Measurements from ENCODE around the gene CCL28. TPM values are rescaled to one million over a fixed set of nuclear protein-coding genes. Genes with fewer than 3 reads are reported as not detected.
A peak's percentile ranks its signal among the peaks of the same experiment; 100 is the strongest.

Gene CCL28
- total and polyA plus RNA-seq, 9 of the 15 experiments (the other 6 are each of a cell fraction or from before 2014, with no cell fraction given) = not detected

GRCh38 chr5:43386960-43387362, 25.2 kb downstream of the CCL28 start:
- ATAC-seq = no peak
- Histone ChIP-seq H3K36me3 (ENCODE audit: control insufficient read depth, insufficient read depth, low read length) (no peaks in the 10 kb centered on the region), H2AFZ (ENCODE audit: low read depth, low read length) (no peak overlapping the region), H3K79me2 (ENCODE audit: control insufficient read depth, insufficient read depth, low read length) (no peaks in the 10 kb centered on the region), H3K4me3 (no peak overlapping the region), H3K4me1 (replicated peaks in 1 of 2; ENCODE audit: control insufficient read depth in 2 of 2, insufficient read depth in 2 of 2, low read length in 2 of 2) (no peaks in the 10 kb centered on the region; a peak in 1 of 5 replicates), H3K9me1 (ENCODE audit: control insufficient read depth, insufficient read depth, low read length) (no peaks in the 10 kb centered on the region), H3K27ac (ENCODE audit: extremely low read depth, low read depth, low read length) (no peak overlapping the region), H3K9me3 (replicated peaks; ENCODE audit: control insufficient read depth, insufficient read depth, low read depth, low read length) (no peaks in the 10 kb centered on the region), H4K20me1 (replicated peaks; ENCODE audit: control insufficient read depth, insufficient read depth, low read length) (no peaks in the 10 kb centered on the region), H3K4me2 (ENCODE audit: insufficient read depth, low read length) (no peak overlapping the region), H3K9ac (ENCODE audit: insufficient read depth in 1 of 2, low read depth in 2 of 2, low read length in 2 of 2) (no peak overlapping the region), H3K27me3 (ENCODE audit: control insufficient read depth in 2 of 2, insufficient read depth in 2 of 2, low read length in 2 of 2) (no peaks in the 10 kb centered on the region)
- in situ Hi-C loops (cut with MboI) (loop anchor here (10.0 kb wide), 2 partner anchors 312 to 472 kb away; no protein-coding TSS in a partner anchor), intact Hi-C loops (cut with micrococcal nuclease) (loop anchor here (5.0 kb wide), 1 partner anchor 265 kb away; the partner anchor contains the start of gene ZNF131)
- no peak for FAIRE-seq
- no TSS peak for BruUV-seq (replicated peaks)
- WGBS (ENCODE audit: insufficient coverage, low coverage, missing lambda C conversion rate) = 14% methylated on average over 3 of the region's 3 CpGs
- no peak for DNase-seq (ENCODE audit: extremely low read depth in 1 of 4, low spot score in 3 of 4)
- ChIA-PET CTCF (ENCODE audit: low intra/inter-chr PET ratio) (interaction anchor here (0.6 kb wide), 1 partner anchor 375 kb away, joined by 3 read pairs; no protein-coding TSS in a partner anchor), POLR2A (no interaction called here)
- TF ChIP-seq SRSF3 (IDR thresholded peaks at IDR 0.05; ENCODE audit: insufficient read depth, low read length) = no peak
- no peak for TF ChIP-seq RBM22 (IDR thresholded peaks at IDR 0.05; ENCODE audit: low read depth, low read length, poor library complexity, severe bottlenecking)
- no peak for TF ChIP-seq MBD2 (IDR thresholded peaks at IDR 0.05; ENCODE audit: borderline replicate concordance, low read depth)
- TF ChIP-seq HNRNPLL (IDR thresholded peaks at IDR 0.05; ENCODE audit: low read depth, low read length, poor library complexity, severe bottlenecking) = no peak
- no peak for TF ChIP-seq ZC3H11A (IDR thresholded peaks at IDR 0.05; ENCODE audit: low read depth, low read length)
- no peak for TF ChIP-seq ZNF830 (CRISPR knock-in tag; IDR thresholded peaks at IDR 0.05)
- no peak for TF ChIP-seq HDAC3 (IDR thresholded peaks at IDR 0.05; ENCODE audit: borderline replicate concordance, partially characterized antibody)
- no peak for TF ChIP-seq ELF1 (tag; IDR thresholded peaks at IDR 0.05)
- no peak for TF ChIP-seq JUND (IDR thresholded peaks at IDR 0.05; ENCODE audit: borderline replicate concordance, low read depth, low read length)
- no peak for TF ChIP-seq JUND (tag; IDR thresholded peaks at IDR 0.05; ENCODE audit: borderline replicate concordance, low read depth, low read length)
- TF ChIP-seq MYNN (IDR thresholded peaks at IDR 0.05) = no peak
- TF ChIP-seq MYNN (CRISPR knock-in tag; IDR thresholded peaks at IDR 0.05) = no peak
- no peak for TF ChIP-seq RB1 (IDR thresholded peaks at IDR 0.05; ENCODE audit: low read depth)
- no peak for TF ChIP-seq ZNF707 (CRISPR knock-in tag; conservative IDR thresholded peaks at IDR 0.05)
- no peak for TF ChIP-seq TFE3 (CRISPR knock-in tag; IDR thresholded peaks at IDR 0.05)
- TF ChIP-seq CREBBP (IDR thresholded peaks at IDR 0.05; ENCODE audit: low read depth, low read length) = no peak
- no peak for TF ChIP-seq ZNF699 (CRISPR knock-in tag; IDR thresholded peaks at IDR 0.05; ENCODE audit: insufficient replicate concordance)
- peak; percentile 73; the same call in 1 of the 2 replicates for TF ChIP-seq MEF2A (IDR thresholded peaks at IDR 0.05; ENCODE audit: control insufficient read depth, low read depth, low read length)
